Panc1 (cell line): ENCODE measurements around the gene GIMAP1. TPM values are rescaled to one million over a fixed set of nuclear protein-coding genes. Genes with fewer than 3 reads are reported as not detected.

Source experiments
- ATAC-seq: fragments of 200-7000 bp; cut with Tn5 transposase; 2 replicates; pipeline ENCODE4 v1.9.1; 2020; ENCODE audit warnings: mild to moderate bottlenecking, moderate library complexity
- BruUV-seq: library from RNA; stranded (reverse); fragments of 400-500 nt; replicated peaks from 2 replicates; lab custom pipeline; 2021; lab: Mats Ljungman, UMichigan
- CTCF ChIA-PET: fragments of 300-600 bp; sonication (Branson Sonifier 250); formaldehyde crosslinking; loops from one replicate; lab custom pipeline; 2022; ENCODE audit warnings: antibody characterized with exemption; lab: Charles Lee
- POLR2A ChIA-PET: fragments of 300-600 bp; sonication (Branson Sonifier 250); formaldehyde crosslinking; loops from one replicate; lab custom pipeline; 2022; ENCODE audit warnings: antibody characterized with exemption; lab: Charles Lee
- DNase-seq: peaks from one replicate; pipeline ENCODE4 v3.0.0-alpha.2; 2010; ENCODE audit warnings: low read depth, low spot score
- H3K27ac ChIP-seq: 2 replicates; pipeline ENCODE4 v1.5.1; 2011; ENCODE audit warnings: mild to moderate bottlenecking, low read length, inconsistent platforms
- H3K27me3 ChIP-seq: fragments of 200-500 bp; sonication (Bioruptor generic); 2 replicates; pipeline ENCODE4 v1.6.0; 2014; ENCODE audit warnings: low read length, inconsistent platforms; ENCODE audit not compliant: control insufficient read depth, insufficient read depth
- H3K36me3 ChIP-seq: fragments of 200-500 bp; sonication (Bioruptor generic); 2 replicates; pipeline ENCODE4 v1.5.1; 2014; ENCODE audit warnings: inconsistent platforms, mild to moderate bottlenecking, low read length, moderate library complexity; ENCODE audit not compliant: control insufficient read depth, insufficient read depth
- H3K4me1 ChIP-seq: 2 replicates; pipeline ENCODE4 v1.5.1; 2011; ENCODE audit warnings: inconsistent platforms, mild to moderate bottlenecking, low read length, moderate library complexity; ENCODE audit not compliant: control insufficient read depth, insufficient read depth
- H3K4me3 ChIP-seq, 2 experiments: 2 replicates each; pipeline ENCODE4 v1.5.1; 2011 to 2012; ENCODE audit warnings: low read depth in 2 of 2, low read length in 2 of 2, mild to moderate bottlenecking in 2 of 2, inconsistent platforms in 1 of 2, moderate library complexity in 1 of 2
- H3K9me3 ChIP-seq: fragments of 200-500 bp; sonication (Bioruptor generic); 2 replicates; pipeline ENCODE4 v1.5.1; 2014; ENCODE audit warnings: low read depth, mild to moderate bottlenecking, inconsistent platforms, low read length, moderate library complexity; ENCODE audit not compliant: control insufficient read depth, insufficient read depth
- CTCF ChIP-seq: fragments of 450-650 bp; IDR thresholded peaks from 2 replicates; pipeline ENCODE4 v1.5.1; 2017; ENCODE audit warnings: mild to moderate bottlenecking
- POLR2AphosphoS5 ChIP-seq: IDR thresholded peaks from 2 replicates; pipeline ENCODE4 v1.6.1; 2012; ENCODE audit warnings: mild to moderate bottlenecking, low read depth, low read length, moderate library complexity
- REST ChIP-seq, 2 experiments: IDR thresholded peaks; 2 replicates each; pipeline ENCODE4 v1.6.1; 2011 to 2012; ENCODE audit warnings: low read depth in 2 of 2, control low read depth in 1 of 2, low read length in 1 of 2, mild to moderate bottlenecking in 1 of 2, moderate library complexity in 1 of 2; ENCODE audit not compliant: insufficient read depth in 1 of 2
- SIN3A ChIP-seq: IDR thresholded peaks from 2 replicates; pipeline ENCODE4 v1.6.1; 2012; ENCODE audit warnings: low read depth, mild to moderate bottlenecking, low read length, moderate library complexity, borderline replicate concordance; ENCODE audit not compliant: insufficient read depth
- TCF7L2 ChIP-seq: IDR thresholded peaks from 2 replicates; pipeline ENCODE4 v1.6.1; 2011; ENCODE audit warnings: mild to moderate bottlenecking, low read depth, low read length, inconsistent platforms
- in situ Hi-C: cut with HindIII; loops from 2 replicates; pipeline ENCODE4 v1.10.0; 2016; ENCODE audit warnings: low sequenced_read_pairs, low pct_unique_long_range_greater_than_20kb
- intact Hi-C: fragments of 100-400 bp; cut with micrococcal nuclease; formaldehyde crosslinking; loops from one replicate; pipeline ENCODE4 v1.10.0; 2022; ENCODE audit not compliant: unreplicated experiment
- total RNA-seq: library from RNA; stranded (reverse); gene quantifications from one replicate; pipeline ENCODE4 v1.2.1, GENCODE V29; 2021; ENCODE audit not compliant: unreplicated experiment

GIMAP1 gene
- total RNA-seq, 1 experiment from 2014 or later = 0.05 TPM

- in situ Hi-C loops = no loop called here
- intact Hi-C loops = no loop called here
Measured at GRCh38 chr7:150745876-150746275, 29.5 kb downstream of the GIMAP1 start.

GRCh38 chr7:150746921-150747320 is 30.5 kb downstream of the GIMAP1 start:
- H3K27me3 ChIP-seq = peaks cover 7% of the 10 kb centered on the region; the same call in 1 of the 2 replicates
- in situ Hi-C loops = no loop called here
- H3K27ac ChIP-seq = no peak overlapping the region
- TF ChIP-seq POLR2AphosphoS5 (no peak), CTCF (no peak), REST (IDR thresholded peaks at IDR 0.05; ENCODE audit: insufficient read depth in 1 of 2, low read depth in 2 of 2, low read length in 1 of 2) (no peak), SIN3A (no peak), TCF7L2 (no peak)
- DNase-seq (no peak), ATAC-seq (no peak)
- H3K9me3 ChIP-seq = no peaks in the 10 kb centered on the region
- ChIA-PET POLR2A (no interaction called here), CTCF (no interaction called here)
- intact Hi-C loops = no loop called here
- H3K36me3 ChIP-seq = no peaks in the 10 kb centered on the region
- H3K4me3 ChIP-seq = no peak overlapping the region
- BruUV-seq = no TSS peak
- H3K4me1 ChIP-seq = no peaks in the 10 kb centered on the region

More at GRCh38 chr7:150745876-150746275, 29.5 kb downstream of the GIMAP1 start:
- TF ChIP-seq REST (IDR thresholded peaks at IDR 0.05; ENCODE audit: insufficient read depth in 1 of 2, low read depth in 2 of 2, low read length in 1 of 2) (no peak), SIN3A (no peak), TCF7L2 (no peak), POLR2AphosphoS5 (no peak), CTCF (no peak)
- DNase-seq (no peak), ATAC-seq (no peak)
- Histone ChIP-seq H3K4me3 (no peak overlapping the region), H3K27me3 (peaks cover 6% of the 10 kb centered on the region), H3K36me3 (no peaks in the 10 kb centered on the region), H3K4me1 (no peaks in the 10 kb centered on the region), H3K27ac (no peak overlapping the region), H3K9me3 (no peaks in the 10 kb centered on the region)
- POLR2A ChIA-PET = no interaction called here
- no TSS peak for BruUV-seq
- CTCF ChIA-PET = no interaction called here
